Measurements from ENCODE around the gene AGAP6.
"Not testable (repeated sequence)": the region's sequence is repeated elsewhere in the genome, so short reads cannot be mapped to it uniquely, and the experiment has no call there.

DNA sequence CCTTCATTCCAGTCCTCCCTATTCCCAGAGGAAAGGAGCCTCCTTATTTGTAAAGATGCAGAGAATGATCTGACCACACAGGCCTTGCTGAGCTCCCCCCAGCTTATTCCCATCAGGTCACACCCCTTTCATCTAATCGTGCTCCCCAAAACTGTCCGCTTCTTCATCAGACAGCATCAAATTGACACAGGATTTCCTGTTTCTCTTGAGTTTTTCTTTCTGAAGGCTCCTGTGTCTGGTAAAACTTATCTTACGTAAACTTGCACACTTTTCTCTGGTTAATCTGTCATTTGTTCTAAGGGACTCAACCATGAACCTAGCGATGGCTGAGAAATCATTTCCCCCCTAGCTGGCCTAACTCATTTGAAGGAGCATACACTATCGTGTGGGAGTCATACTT lies 59.4 kb downstream of the AGAP6 start:
- TF ChIP-seq, protein P1, sequence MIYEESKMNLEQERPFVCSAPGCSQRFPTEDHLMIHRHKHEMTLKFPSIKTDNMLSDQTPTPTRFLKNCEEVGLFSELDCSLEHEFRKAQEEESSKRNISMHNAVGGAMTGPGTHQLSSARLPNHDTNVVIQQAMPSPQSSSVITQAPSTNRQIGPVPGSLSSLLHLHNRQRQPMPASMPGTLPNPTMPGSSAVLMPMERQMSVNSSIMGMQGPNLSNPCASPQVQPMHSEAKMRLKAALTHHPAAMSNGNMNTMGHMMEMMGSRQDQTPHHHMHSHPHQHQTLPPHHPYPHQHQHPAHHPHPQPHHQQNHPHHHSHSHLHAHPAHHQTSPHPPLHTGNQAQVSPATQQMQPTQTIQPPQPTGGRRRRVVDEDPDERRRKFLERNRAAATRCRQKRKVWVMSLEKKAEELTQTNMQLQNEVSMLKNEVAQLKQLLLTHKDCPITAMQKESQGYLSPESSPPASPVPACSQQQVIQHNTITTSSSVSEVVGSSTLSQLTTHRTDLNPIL (CRISPR knock-in tag; IDR thresholded peaks at IDR 0.05; ENCODE audit: low read depth) = not testable (repeated sequence)
- TF ChIP-seq ZFP30 (CRISPR knock-in tag; IDR thresholded peaks at IDR 0.05); ARNTL (CRISPR knock-in tag; IDR thresholded peaks at IDR 0.05; ENCODE audit: borderline replicate concordance, low read depth): not testable (repeated sequence)

Data from SK-N-SH treated with all-trans-retinoic acid at 6 μM for 48 hours (cell line).